SH-SY5Y (cell line): ENCODE data around the gene SETBP1.

Experiments
- GATA2 ChIP-seq: IDR thresholded peaks from 2 replicates; pipeline ENCODE4 v1.6.1; 2011; ENCODE audit warnings: mild to moderate bottlenecking, low read depth, low read length
- GATA3 ChIP-seq: IDR thresholded peaks from 2 replicates; pipeline ENCODE4 v1.6.1; 2011; ENCODE audit warnings: low read depth, mild to moderate bottlenecking, low read length, moderate library complexity

Gene SETBP1

GRCh38 chr18:44742126-44742525 lies 61.4 kb downstream of the SETBP1 start:
- TF ChIP-seq GATA2 (no peak), GATA3 (no peak)

- TF ChIP-seq GATA2 (no peak), GATA3 (no peak)
These were observed 62.1 kb downstream of the SETBP1 start for GRCh38 chr18:44742718-44743311.

GRCh38 chr18:44743631-44744030 lies 62.9 kb downstream of the SETBP1 start:
- no peak for TF ChIP-seq GATA3
- no peak for TF ChIP-seq GATA2

DNA sequence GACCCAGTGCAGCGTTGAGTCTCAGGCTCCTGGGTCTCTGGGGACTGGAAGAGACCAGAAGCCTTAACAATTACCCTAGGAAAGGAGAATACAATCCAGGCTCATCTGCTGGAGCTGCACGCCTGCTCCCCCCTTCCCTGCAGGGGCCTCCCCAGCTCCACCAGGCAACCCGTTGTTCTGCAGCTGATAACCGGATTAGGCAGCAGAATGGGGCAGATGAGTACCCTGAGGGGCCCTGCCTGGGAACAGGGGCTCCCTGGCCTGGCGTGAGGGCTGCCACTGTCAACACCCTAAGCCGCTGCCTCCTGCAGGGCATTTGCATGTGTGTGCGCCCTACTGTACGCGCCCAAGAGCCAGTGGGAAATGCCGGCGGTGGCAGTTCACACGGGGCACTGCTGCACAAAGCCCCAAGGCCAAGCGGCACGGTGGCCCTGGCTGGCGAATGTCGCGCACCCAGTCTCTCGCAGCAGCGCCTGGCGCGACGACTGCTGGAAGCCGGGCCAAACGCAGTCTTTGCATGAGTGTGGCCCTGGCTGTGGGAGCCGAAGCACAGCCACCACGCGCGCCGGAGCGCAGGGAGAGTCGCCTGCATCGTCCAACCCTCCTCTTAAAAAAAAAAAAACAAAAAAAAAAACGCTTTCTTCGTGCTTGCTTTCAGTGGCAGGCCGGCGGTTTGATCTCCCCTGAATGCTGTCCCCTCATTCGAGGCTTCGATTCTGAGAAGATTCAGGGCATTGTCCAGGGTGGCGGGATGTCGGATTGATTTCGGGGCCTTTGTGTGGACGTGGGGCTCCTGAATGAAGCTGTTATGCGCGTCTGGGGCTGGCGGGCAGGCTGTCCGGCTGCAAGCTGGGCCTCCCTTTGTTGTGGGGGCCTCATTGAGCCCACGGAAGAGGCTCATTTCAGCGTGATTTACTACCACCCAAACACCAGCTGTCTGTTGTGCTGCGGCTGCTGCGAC lies 63.8 kb downstream of the SETBP1 start:
- TF ChIP-seq GATA2 (peak; percentile 90), GATA3 (no peak)

GRCh38 chr18:44747157-44747556 lies 66.5 kb downstream of the SETBP1 start:
- TF ChIP-seq GATA2 (no peak), GATA3 (no peak)

DNA sequence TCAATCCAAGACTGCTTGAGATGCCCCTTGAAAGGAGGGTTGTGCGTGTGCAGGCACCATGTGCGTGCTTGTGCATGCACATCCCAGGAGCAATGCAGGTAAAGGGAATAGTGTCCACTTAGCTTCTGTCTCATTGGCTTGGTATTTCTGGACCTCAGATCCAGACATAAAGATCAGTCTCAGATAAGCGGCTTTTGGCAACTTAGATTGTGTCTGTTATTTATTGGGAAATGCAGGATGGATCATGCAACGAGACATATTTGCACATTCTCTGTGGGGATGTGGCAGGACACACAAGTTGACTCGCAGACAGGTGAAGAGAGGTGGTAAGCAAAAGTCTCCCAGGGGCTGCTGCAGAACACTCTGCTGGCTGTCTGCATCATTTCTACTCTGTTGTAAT lies 67.9 kb downstream of the SETBP1 start:
- TF ChIP-seq GATA3 (no peak), GATA2 (0 out of 2 replicates have a peak, but pooled peaks have one; percentile 15)

DNA sequence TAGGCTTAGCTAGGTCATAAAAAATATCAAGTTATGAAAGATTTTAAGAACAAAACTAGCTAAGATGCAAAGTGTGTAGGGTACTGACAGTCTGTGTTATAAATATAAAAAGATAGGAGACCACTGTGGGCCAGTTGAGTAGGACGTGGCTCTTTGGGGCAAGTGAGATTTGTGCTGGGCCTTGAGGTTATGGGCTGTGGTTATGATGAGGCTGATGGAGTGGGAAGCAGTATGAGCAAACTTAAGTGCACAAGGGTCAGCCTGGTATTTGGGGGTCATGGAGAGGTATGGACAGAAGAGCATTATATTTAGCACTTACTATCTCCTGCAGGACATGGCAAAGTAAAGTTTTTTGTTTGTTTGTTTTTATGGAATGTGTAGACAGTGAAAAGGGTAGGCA lies 70.1 kb downstream of the SETBP1 start:
- TF ChIP-seq GATA3 (no peak), GATA2 (no peak)

DNA sequence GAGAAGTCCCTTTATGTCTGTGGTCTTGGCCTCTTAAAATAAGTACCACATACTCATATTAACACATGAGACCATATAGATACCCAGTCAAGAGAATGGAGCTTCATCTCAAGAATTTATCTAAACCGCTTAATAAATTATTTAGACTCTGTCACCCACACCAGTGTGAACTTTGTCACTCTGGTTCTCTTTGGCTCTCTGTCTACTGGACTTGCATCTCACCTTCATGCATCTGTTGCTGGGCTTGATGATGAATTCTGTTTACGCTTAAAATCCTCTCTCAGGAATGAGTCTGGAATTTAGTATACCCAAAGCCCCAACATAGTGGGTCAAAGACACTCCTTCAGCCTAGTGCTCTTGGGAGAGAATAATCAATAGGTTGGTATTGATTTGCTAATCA lies 73.9 kb downstream of the SETBP1 start:
- no peak for TF ChIP-seq GATA2
- TF ChIP-seq GATA3: no peak

GRCh38 chr18:44758861-44759631 lies 78.4 kb downstream of the SETBP1 start:
- TF ChIP-seq GATA3 (no peak), GATA2 (no peak)

DNA sequence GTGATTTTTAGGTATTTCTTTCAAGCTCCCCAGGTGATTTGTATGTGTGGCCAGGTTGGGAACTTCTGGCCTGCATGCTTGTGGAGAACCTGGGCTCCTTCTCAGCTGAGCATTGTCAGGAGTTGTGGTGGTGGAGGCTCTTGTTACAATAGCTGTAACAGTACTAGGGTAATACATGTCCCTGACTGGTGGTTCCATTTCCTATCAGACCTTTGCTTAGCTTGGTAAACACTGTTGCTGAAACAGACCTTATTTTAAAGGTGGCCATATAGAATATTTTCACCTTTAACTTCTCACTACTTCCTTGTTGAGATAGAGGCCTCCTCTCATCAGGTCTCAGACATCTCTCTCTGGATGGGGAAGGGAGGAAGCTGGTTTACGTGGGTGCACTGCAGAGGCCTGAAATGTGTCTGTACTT lies 79.2 kb downstream of the SETBP1 start:
- TF ChIP-seq GATA2 (no peak), GATA3 (no peak)

DNA sequence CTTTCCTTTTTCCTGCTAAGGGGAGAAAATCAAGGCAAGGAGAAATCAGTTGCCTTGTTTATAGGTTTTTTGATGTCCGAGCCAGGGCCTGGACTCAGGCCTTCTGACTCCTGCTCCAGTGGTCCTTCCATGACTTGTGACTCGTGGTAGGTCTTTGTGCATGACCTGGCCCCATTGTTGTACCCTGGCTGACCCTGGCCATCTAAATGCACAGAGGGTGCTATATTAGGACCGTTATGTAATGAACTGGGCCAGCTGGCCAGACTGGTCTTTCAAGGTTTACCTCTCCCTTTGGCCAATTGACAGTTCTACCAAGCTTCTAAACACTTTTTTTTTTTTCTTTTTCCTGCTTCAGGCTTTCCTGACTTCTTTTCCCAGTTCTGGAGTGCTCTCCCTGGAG lies 81.1 kb downstream of the SETBP1 start:
- TF ChIP-seq GATA3: no peak
- no peak for TF ChIP-seq GATA2

DNA sequence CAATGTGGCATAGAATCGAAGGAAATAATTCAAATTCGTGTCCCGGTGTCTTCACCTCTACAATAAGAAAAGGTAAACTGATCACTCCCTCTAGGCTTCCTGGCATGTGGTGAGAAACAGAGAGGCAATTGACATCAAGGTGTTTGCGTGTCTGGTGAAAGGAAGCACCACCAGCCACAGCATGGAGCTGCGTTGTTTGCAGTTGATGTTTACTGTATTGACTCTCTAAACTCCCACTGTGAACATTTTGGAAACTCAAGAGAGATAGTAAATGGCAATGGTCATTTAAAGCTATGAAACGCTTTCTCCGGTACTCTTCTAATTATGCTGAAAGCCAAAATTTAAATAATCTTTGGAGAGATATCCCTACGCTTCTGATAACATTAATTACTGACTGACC lies 82.6 kb downstream of the SETBP1 start:
- TF ChIP-seq GATA3: no peak
- no peak for TF ChIP-seq GATA2

DNA sequence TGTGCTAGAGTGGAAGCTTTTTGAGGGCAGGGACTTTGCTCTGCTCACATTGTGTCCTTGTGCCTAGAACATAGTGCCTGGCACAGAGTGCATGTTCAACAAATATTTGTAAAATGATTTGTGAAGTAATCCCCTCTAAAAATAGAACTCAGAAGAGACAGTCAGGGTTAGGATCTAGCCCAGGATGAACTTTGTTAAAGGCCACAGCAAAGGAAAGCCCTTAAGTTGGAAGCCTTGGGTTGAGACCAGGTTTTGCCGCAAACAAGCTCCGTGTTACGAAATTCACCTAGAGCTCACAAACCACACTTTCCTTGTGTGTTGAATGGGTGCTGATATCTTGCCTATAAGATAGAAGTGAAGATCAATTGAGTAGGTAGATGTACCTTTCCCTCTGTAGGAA lies 84.2 kb downstream of the SETBP1 start:
- TF ChIP-seq GATA2 (no peak), GATA3 (no peak)

DNA sequence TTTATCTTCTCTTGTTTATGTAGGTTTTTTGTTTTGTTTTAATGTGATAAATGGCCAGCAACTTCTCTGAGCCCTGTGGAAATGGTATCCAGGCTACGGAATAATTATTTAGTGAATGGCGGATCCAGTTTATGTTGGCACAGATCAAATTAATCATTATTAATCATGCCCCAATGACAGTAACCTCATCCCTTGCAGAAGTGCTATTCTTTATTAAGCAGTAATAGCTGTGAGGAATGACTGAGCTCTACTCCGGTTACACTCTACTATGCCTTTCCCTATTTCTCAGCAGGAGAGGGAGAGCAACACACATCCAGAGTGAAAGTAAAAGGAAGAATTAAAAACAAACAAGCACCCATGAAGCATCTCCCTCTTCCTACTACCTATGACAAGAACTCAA lies 84.8 kb downstream of the SETBP1 start:
- TF ChIP-seq GATA2: no peak
- no peak for TF ChIP-seq GATA3
